ENCODE measurements around the gene SLC35A5. TPM values are rescaled to one million over a fixed set of nuclear protein-coding genes. Genes with fewer than 3 reads are reported as not detected.

Gene SLC35A5
- total and polyA plus RNA-seq, 3 donors from 2014 or later: 51.4 to 64.2 (median 54.9) TPM

DNA sequence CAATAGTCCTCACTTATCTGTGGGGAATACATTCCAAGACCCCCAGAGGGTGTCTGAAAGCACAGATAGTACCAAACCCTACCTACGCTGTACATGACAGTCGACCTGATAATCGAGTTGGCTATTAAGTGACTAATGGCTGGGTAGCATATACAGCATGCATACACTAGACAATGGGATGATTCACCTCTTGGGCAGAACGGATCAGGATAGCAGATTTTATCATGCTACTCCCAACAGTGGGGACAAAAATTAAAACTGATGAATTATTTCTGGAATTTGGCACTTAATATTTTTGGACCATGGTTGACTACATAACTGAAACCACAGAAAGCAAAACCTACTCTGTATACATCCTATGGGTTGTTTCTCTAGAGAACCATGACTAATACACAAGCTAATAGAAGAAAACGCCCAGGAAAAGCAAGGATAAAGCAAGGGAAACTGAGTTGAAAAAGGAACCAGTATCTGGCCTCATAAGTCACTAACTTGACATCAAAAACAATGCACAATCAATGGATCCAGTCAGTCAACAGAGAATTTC is 15.6 kb upstream of the SLC35A5 start:
- Histone ChIP-seq H3K36me3 (ENCODE audit: low read depth, missing control alignments) (no peaks in the 10 kb centered on the region), H3K4me3 (no peak overlapping the region), H3K27me3 (no peaks in the 10 kb centered on the region), H3K4me1 (no peaks in the 10 kb centered on the region), H3K27ac (no peak overlapping the region), H3K9me3 (no peaks in the 10 kb centered on the region)
- 89 to 98% methylated on average over 5 of the region's 5 CpGs for WGBS, 2 donors
- intact Hi-C loops (cut with DNase I; ENCODE audit: low total_unique reads): no loop called here
- TF ChIP-seq, protein P1, sequence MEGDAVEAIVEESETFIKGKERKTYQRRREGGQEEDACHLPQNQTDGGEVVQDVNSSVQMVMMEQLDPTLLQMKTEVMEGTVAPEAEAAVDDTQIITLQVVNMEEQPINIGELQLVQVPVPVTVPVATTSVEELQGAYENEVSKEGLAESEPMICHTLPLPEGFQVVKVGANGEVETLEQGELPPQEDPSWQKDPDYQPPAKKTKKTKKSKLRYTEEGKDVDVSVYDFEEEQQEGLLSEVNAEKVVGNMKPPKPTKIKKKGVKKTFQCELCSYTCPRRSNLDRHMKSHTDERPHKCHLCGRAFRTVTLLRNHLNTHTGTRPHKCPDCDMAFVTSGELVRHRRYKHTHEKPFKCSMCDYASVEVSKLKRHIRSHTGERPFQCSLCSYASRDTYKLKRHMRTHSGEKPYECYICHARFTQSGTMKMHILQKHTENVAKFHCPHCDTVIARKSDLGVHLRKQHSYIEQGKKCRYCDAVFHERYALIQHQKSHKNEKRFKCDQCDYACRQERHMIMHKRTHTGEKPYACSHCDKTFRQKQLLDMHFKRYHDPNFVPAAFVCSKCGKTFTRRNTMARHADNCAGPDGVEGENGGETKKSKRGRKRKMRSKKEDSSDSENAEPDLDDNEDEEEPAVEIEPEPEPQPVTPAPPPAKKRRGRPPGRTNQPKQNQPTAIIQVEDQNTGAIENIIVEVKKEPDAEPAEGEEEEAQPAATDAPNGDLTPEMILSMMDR (IDR thresholded peaks at IDR 0.05): no peak
- no peak for TF ChIP-seq POLR2A (IDR thresholded peaks at IDR 0.05)
- DNase-seq: no peak

DNA sequence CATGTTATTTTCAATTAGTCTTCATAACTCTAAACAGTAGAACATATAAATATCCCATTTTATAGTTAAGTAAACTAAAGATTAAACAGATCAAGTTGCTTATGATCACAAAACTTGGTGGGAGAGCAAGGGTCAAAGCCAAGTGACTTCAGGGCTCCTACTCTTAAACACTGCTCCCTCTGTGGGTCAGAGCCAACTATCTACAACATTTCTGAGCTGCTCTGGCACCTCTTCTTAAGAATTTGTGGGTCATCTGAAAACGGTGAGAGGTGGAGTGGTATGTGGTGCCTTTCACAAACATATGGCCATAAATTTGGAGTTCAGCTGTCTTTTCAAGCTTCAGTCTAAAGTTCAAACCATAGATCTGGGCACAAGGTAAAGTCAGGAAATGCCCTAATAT is 11.0 kb upstream of the SLC35A5 start:
- Histone ChIP-seq H3K27ac (no peak overlapping the region), H3K4me3 (no peak overlapping the region), H3K4me1 (peaks cover 9% of the 10 kb centered on the region), H3K9me3 (no peaks in the 10 kb centered on the region), H3K36me3 (ENCODE audit: low read depth, missing control alignments) (no peaks in the 10 kb centered on the region), H3K27me3 (no peaks in the 10 kb centered on the region)
- intact Hi-C loops (cut with DNase I; ENCODE audit: low total_unique reads): no loop called here
- 47% methylated on average over 1 of the region's 1 CpG for WGBS, 2 donors
- TF ChIP-seq, protein P1 (IDR thresholded peaks at IDR 0.05): no peak
- no peak for TF ChIP-seq POLR2A (IDR thresholded peaks at IDR 0.05)
- no peak for DNase-seq

GRCh38 chr3:112555535-112556170 is 6.2 kb upstream of the SLC35A5 start:
- Histone ChIP-seq H3K27me3 (no peaks in the 10 kb centered on the region), H3K4me1 (peaks cover 27% of the 10 kb centered on the region), H3K36me3 (ENCODE audit: low read depth, missing control alignments) (no peaks in the 10 kb centered on the region), H3K4me3 (no peak overlapping the region), H3K27ac (no peak overlapping the region), H3K9me3 (no peaks in the 10 kb centered on the region)
- no peak for TF ChIP-seq POLR2A (IDR thresholded peaks at IDR 0.05)
- TF ChIP-seq, protein P1 (IDR thresholded peaks at IDR 0.05): no peak
- WGBS, 2 donors: 89 to 93% methylated on average over 1 of the region's 1 CpG
- intact Hi-C loops (cut with DNase I; ENCODE audit: low total_unique reads): no loop called here
- no peak for DNase-seq

DNA sequence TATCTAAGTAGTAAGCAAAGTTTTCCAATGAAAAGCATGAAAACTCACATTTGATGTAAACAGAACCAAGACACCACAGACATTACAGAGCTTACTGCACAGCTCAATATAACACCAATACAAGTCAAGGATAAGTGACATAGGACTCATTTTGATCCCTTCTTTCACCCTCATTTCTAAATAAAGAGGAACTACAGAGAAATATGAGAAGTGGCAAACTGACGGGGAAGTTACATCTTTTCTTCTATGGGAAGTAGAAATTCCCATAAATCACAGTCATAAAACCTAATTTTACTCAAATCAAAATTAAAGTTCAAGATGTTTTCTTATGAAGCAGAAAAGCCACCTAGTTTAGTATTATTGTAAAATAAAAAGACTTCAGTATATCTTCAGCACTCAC is 3.9 kb upstream of the SLC35A5 start:
- H3K36me3 ChIP-seq (ENCODE audit: low read depth, missing control alignments): no peaks in the 10 kb centered on the region
- H3K4me3 ChIP-seq: no peak overlapping the region
- H3K27me3 ChIP-seq: no peaks in the 10 kb centered on the region
- intact Hi-C loops (cut with DNase I; ENCODE audit: low total_unique reads): no loop called here
- peaks cover 29% of the 10 kb centered on the region for H3K4me1 ChIP-seq
- no peak overlapping the region for H3K27ac ChIP-seq
- TF ChIP-seq POLR2A (IDR thresholded peaks at IDR 0.05): no peak
- TF ChIP-seq, protein P1 (IDR thresholded peaks at IDR 0.05): no peak
- no peaks in the 10 kb centered on the region for H3K9me3 ChIP-seq
- 83 to 88% methylated on average over 1 of the region's 1 CpG for WGBS, 2 donors
- no peak for DNase-seq

DNA sequence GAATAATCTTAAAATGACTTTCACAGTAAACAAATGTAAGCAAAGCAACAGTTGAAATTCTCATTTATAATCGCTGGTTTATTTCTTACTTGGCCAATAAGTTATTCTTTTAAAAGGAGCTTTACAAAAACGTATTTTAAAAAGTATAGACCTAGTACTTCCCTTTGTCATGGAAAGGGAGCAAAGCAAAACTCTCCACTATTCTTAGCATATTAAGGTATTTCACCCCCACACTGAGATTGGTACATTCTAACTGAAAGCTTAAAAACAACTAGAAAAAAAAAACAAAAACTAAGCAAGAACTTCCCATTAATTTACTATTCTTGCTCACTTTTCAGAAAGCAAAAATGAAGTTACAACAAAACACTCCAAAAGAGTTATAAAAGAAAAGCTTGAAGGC is 1.5 kb upstream of the SLC35A5 start:
- peaks cover 30% of the 10 kb centered on the region for H3K4me1 ChIP-seq
- H3K36me3 ChIP-seq (ENCODE audit: low read depth, missing control alignments): no peaks in the 10 kb centered on the region
- intact Hi-C loops (cut with DNase I; ENCODE audit: low total_unique reads): no loop called here
- 11 to 14% methylated on average over 2 of the region's 2 CpGs for WGBS, 2 donors
- no peaks in the 10 kb centered on the region for H3K27me3 ChIP-seq
- TF ChIP-seq, protein P1 (IDR thresholded peaks at IDR 0.05): no peak
- no peak for TF ChIP-seq POLR2A (IDR thresholded peaks at IDR 0.05)
- H3K9me3 ChIP-seq: no peaks in the 10 kb centered on the region
- DNase-seq: no peak
- H3K27ac ChIP-seq: peak overlapping the region; percentile 97
- peak overlapping the region; percentile 96 to 100 for H3K4me3 ChIP-seq

Data from testis (tissue), 3 donors.